ENCODE data around the gene TASOR.

Gene TASOR

GRCh38 chr3:56681984-56682461 is 1.0 kb downstream of the TASOR start:
- Histone ChIP-seq H3K9ac (ENCODE audit: low read length) (peak overlapping the region; percentile 97), H3K27me3 (replicated peaks; ENCODE audit: control insufficient read depth, insufficient read depth, low read length) (no peaks in the 10 kb centered on the region), H3K4me1 (ENCODE audit: control insufficient read depth, insufficient read depth, low read length) (peaks cover 30% of the 10 kb centered on the region), H3K4me3 (ENCODE audit: low read length) (peak overlapping the region; percentile 93), H3K36me3 (ENCODE audit: control insufficient read depth, insufficient read depth, low read length, severe bottlenecking) (no peaks in the 10 kb centered on the region), H3K9me3 (ENCODE audit: control insufficient read depth, low read length) (no peaks in the 10 kb centered on the region)
- no peak for DNase-seq (ENCODE audit: low read depth)

GRCh38 chr3:56680054-56680580 is 2.9 kb downstream of the TASOR start:
- H3K36me3 ChIP-seq (ENCODE audit: control insufficient read depth, insufficient read depth, low read length, severe bottlenecking) = no peaks in the 10 kb centered on the region
- DNase-seq (ENCODE audit: low read depth) = no peak
- H3K4me3 ChIP-seq (ENCODE audit: low read length) = peak overlapping the region; percentile 34
- H3K9me3 ChIP-seq (ENCODE audit: control insufficient read depth, low read length) = no peaks in the 10 kb centered on the region
- H3K9ac ChIP-seq (ENCODE audit: low read length) = no peak overlapping the region
- no peaks in the 10 kb centered on the region for H3K27me3 ChIP-seq (replicated peaks; ENCODE audit: control insufficient read depth, insufficient read depth, low read length)
- H3K4me1 ChIP-seq (ENCODE audit: control insufficient read depth, insufficient read depth, low read length) = peaks cover 30% of the 10 kb centered on the region

- Histone ChIP-seq H3K4me1 (ENCODE audit: control insufficient read depth, insufficient read depth, low read length) (peaks cover 26% of the 10 kb centered on the region), H3K9ac (ENCODE audit: low read length) (no peak overlapping the region), H3K27me3 (replicated peaks; ENCODE audit: control insufficient read depth, insufficient read depth, low read length) (no peaks in the 10 kb centered on the region), H3K9me3 (ENCODE audit: control insufficient read depth, low read length) (no peaks in the 10 kb centered on the region), H3K36me3 (ENCODE audit: control insufficient read depth, insufficient read depth, low read length, severe bottlenecking) (peaks cover 1% of the 10 kb centered on the region), H3K4me3 (ENCODE audit: low read length) (no peak overlapping the region)
- DNase-seq (ENCODE audit: low read depth) = no peak
Measured at GRCh38 chr3:56677286-56677685, 5.8 kb downstream of the TASOR start.

- no peak overlapping the region for H3K4me3 ChIP-seq (ENCODE audit: low read length)
Measured at GRCh38 chr3:56673781-56674457, 9.1 kb downstream of the TASOR start.

GRCh38 chr3:56667973-56668579 is 15.0 kb downstream of the TASOR start:
- H3K9me3 ChIP-seq (ENCODE audit: control insufficient read depth, low read length) = no peaks in the 10 kb centered on the region
- H3K36me3 ChIP-seq (ENCODE audit: control insufficient read depth, insufficient read depth, low read length, severe bottlenecking) = peaks cover 90% of the 10 kb centered on the region
- H3K27me3 ChIP-seq (replicated peaks; ENCODE audit: control insufficient read depth, insufficient read depth, low read length) = no peaks in the 10 kb centered on the region
- no peak for DNase-seq (ENCODE audit: low read depth)
- no peaks in the 10 kb centered on the region for H3K4me1 ChIP-seq (ENCODE audit: control insufficient read depth, insufficient read depth, low read length)
- no peak overlapping the region for H3K4me3 ChIP-seq (ENCODE audit: low read length)
- no peak overlapping the region for H3K9ac ChIP-seq (ENCODE audit: low read length)

More at GRCh38 chr3:56673781-56674457, 9.1 kb downstream of the TASOR start:
- no peaks in the 10 kb centered on the region for H3K4me1 ChIP-seq (ENCODE audit: control insufficient read depth, insufficient read depth, low read length)
- H3K27me3 ChIP-seq (replicated peaks; ENCODE audit: control insufficient read depth, insufficient read depth, low read length) = no peaks in the 10 kb centered on the region
- H3K9ac ChIP-seq (ENCODE audit: low read length) = no peak overlapping the region
- H3K9me3 ChIP-seq (ENCODE audit: control insufficient read depth, low read length) = no peaks in the 10 kb centered on the region
- peaks cover 35% of the 10 kb centered on the region for H3K36me3 ChIP-seq (ENCODE audit: control insufficient read depth, insufficient read depth, low read length, severe bottlenecking)
- DNase-seq (ENCODE audit: low read depth) = peak; percentile 40

- Histone ChIP-seq H3K9ac (ENCODE audit: low read length) (no peak overlapping the region), H3K4me1 (ENCODE audit: control insufficient read depth, insufficient read depth, low read length) (no peaks in the 10 kb centered on the region), H3K4me3 (ENCODE audit: low read length) (no peak overlapping the region), H3K9me3 (ENCODE audit: control insufficient read depth, low read length) (no peaks in the 10 kb centered on the region), H3K27me3 (replicated peaks; ENCODE audit: control insufficient read depth, insufficient read depth, low read length) (no peaks in the 10 kb centered on the region), H3K36me3 (ENCODE audit: control insufficient read depth, insufficient read depth, low read length, severe bottlenecking) (peaks cover 96% of the 10 kb centered on the region)
- DNase-seq (ENCODE audit: low read depth) = no peak
Measured at GRCh38 chr3:56664823-56665222, 18.2 kb downstream of the TASOR start.

- Histone ChIP-seq H3K36me3 (ENCODE audit: control insufficient read depth, insufficient read depth, low read length, severe bottlenecking) (peaks cover 70% of the 10 kb centered on the region), H3K9me3 (ENCODE audit: control insufficient read depth, low read length) (no peaks in the 10 kb centered on the region), H3K4me1 (ENCODE audit: control insufficient read depth, insufficient read depth, low read length) (no peaks in the 10 kb centered on the region), H3K27me3 (replicated peaks; ENCODE audit: control insufficient read depth, insufficient read depth, low read length) (no peaks in the 10 kb centered on the region), H3K9ac (ENCODE audit: low read length) (no peak overlapping the region), H3K4me3 (ENCODE audit: low read length) (no peak overlapping the region)
- DNase-seq (ENCODE audit: low read depth) = no peak
Measured at GRCh38 chr3:56655709-56656108, 27.4 kb downstream of the TASOR start.

- Histone ChIP-seq H3K9ac (ENCODE audit: low read length) (no peak overlapping the region), H3K36me3 (ENCODE audit: control insufficient read depth, insufficient read depth, low read length, severe bottlenecking) (peaks cover 67% of the 10 kb centered on the region), H3K9me3 (ENCODE audit: control insufficient read depth, low read length) (no peaks in the 10 kb centered on the region), H3K4me3 (ENCODE audit: low read length) (no peak overlapping the region), H3K4me1 (ENCODE audit: control insufficient read depth, insufficient read depth, low read length) (no peaks in the 10 kb centered on the region), H3K27me3 (replicated peaks; ENCODE audit: control insufficient read depth, insufficient read depth, low read length) (no peaks in the 10 kb centered on the region)
- no peak for DNase-seq (ENCODE audit: low read depth)
Measured at GRCh38 chr3:56654460-56654859, 28.6 kb downstream of the TASOR start.

GRCh38 chr3:56645407-56645806 is 37.7 kb downstream of the TASOR start:
- no peak overlapping the region for H3K9ac ChIP-seq (ENCODE audit: low read length)
- no peaks in the 10 kb centered on the region for H3K27me3 ChIP-seq (replicated peaks; ENCODE audit: control insufficient read depth, insufficient read depth, low read length)
- H3K36me3 ChIP-seq (ENCODE audit: control insufficient read depth, insufficient read depth, low read length, severe bottlenecking) = peaks cover 81% of the 10 kb centered on the region
- no peak overlapping the region for H3K4me3 ChIP-seq (ENCODE audit: low read length)
- no peaks in the 10 kb centered on the region for H3K9me3 ChIP-seq (ENCODE audit: control insufficient read depth, low read length)
- DNase-seq (ENCODE audit: low read depth) = no peak
- no peaks in the 10 kb centered on the region for H3K4me1 ChIP-seq (ENCODE audit: control insufficient read depth, insufficient read depth, low read length)

GRCh38 chr3:56633602-56634535 is 49.2 kb downstream of the TASOR start:
- Histone ChIP-seq H3K4me1 (ENCODE audit: control insufficient read depth, insufficient read depth, low read length) (peaks cover 4% of the 10 kb centered on the region), H3K36me3 (ENCODE audit: control insufficient read depth, insufficient read depth, low read length, severe bottlenecking) (peaks cover 44% of the 10 kb centered on the region), H3K9me3 (ENCODE audit: control insufficient read depth, low read length) (no peaks in the 10 kb centered on the region), H3K27me3 (replicated peaks; ENCODE audit: control insufficient read depth, insufficient read depth, low read length) (no peaks in the 10 kb centered on the region), H3K4me3 (ENCODE audit: low read length) (no peak overlapping the region), H3K9ac (ENCODE audit: low read length) (no peak overlapping the region)
- DNase-seq (ENCODE audit: low read depth) = no peak

Data from adipocyte (in vitro differentiated cells).